22Rv1 (cell line): ENCODE results near the gene AUTS2.

Source experiments
- ZFX ChIP-seq: fragments of 450-650 bp; IDR thresholded peaks from 2 replicates; pipeline ENCODE4 v1.6.1; 2017; ENCODE audit warnings: antibody characterized with exemption, borderline replicate concordance
- TF ChIP-seq, protein P1 (sequence below): fragments of 450-650 bp; IDR thresholded peaks from 2 replicates; pipeline ENCODE4 v1.5.1; 2017; ENCODE audit warnings: mild to moderate bottlenecking

GRCh38 chr7:69781412-69781846 lies 183.2 kb downstream of the AUTS2 start:
- TF ChIP-seq, protein P1, sequence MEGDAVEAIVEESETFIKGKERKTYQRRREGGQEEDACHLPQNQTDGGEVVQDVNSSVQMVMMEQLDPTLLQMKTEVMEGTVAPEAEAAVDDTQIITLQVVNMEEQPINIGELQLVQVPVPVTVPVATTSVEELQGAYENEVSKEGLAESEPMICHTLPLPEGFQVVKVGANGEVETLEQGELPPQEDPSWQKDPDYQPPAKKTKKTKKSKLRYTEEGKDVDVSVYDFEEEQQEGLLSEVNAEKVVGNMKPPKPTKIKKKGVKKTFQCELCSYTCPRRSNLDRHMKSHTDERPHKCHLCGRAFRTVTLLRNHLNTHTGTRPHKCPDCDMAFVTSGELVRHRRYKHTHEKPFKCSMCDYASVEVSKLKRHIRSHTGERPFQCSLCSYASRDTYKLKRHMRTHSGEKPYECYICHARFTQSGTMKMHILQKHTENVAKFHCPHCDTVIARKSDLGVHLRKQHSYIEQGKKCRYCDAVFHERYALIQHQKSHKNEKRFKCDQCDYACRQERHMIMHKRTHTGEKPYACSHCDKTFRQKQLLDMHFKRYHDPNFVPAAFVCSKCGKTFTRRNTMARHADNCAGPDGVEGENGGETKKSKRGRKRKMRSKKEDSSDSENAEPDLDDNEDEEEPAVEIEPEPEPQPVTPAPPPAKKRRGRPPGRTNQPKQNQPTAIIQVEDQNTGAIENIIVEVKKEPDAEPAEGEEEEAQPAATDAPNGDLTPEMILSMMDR, result no peak
- TF ChIP-seq ZFX, result no peak
